Lower leg skin (tissue), 4 donors: ENCODE data around the gene SEMA3D. TPM values are rescaled to one million over a fixed set of nuclear protein-coding genes. Genes with fewer than 3 reads are reported as not detected.

Experiments used
- DNase-seq, 2 donors: peaks; one replicate each; pipeline ENCODE4 v3.0.0-alpha.2; 2019; ENCODE audit warnings: low spot score in 2 of 2
- H3K4me3 ChIP-seq: fragments of 200-600 bp; sonication (generic); 2 replicates; pipeline ENCODE4 v1.5.1; 2017; ENCODE audit warnings: mild to moderate bottlenecking, low read depth; ENCODE audit not compliant: poor library complexity, severe bottlenecking
- POLR2A ChIP-seq, 2 donors: fragments of 450-650 bp; IDR thresholded peaks; one replicate each; pipeline ENCODE4 v1.6.1; 2016 to 2017; ENCODE audit warnings: antibody characterized with exemption in 2 of 2, mild to moderate bottlenecking in 1 of 2, moderate library complexity in 1 of 2
- whole genome bisulfite sequencing, 2 donors: methylation state at CpG; one replicate each; pipeline ENCODE4 v1.1.5; 2018; 5-methylcytosine and 5-hydroxymethylcytosine counted together
- intact Hi-C: fragments of 100-400 bp; cut with DNase I; formaldehyde crosslinking; loops from one replicate; pipeline ENCODE4 v1.15.0; 2023; ENCODE audit warnings: low total_unique reads
- total RNA-seq, 4 donors: library from RNA; depleted of rRNA; stranded (reverse); fragments of >200 nt; gene quantifications; one replicate each; pipeline ENCODE4 v1.1.0, GENCODE V29; 2016
- TF ChIP-seq, protein P1 (sequence below), 3 donors: fragments of 450-650 bp; IDR thresholded peaks; one replicate each; pipeline ENCODE4 v1.5.1; 2016; ENCODE audit warnings: antibody characterized with exemption in 3 of 3, mild to moderate bottlenecking in 3 of 3, moderate library complexity in 2 of 3

Gene SEMA3D
- total RNA-seq, 4 donors from 2014 or later = 2.4 to 4.7 (median 2.7) TPM

DNA sequence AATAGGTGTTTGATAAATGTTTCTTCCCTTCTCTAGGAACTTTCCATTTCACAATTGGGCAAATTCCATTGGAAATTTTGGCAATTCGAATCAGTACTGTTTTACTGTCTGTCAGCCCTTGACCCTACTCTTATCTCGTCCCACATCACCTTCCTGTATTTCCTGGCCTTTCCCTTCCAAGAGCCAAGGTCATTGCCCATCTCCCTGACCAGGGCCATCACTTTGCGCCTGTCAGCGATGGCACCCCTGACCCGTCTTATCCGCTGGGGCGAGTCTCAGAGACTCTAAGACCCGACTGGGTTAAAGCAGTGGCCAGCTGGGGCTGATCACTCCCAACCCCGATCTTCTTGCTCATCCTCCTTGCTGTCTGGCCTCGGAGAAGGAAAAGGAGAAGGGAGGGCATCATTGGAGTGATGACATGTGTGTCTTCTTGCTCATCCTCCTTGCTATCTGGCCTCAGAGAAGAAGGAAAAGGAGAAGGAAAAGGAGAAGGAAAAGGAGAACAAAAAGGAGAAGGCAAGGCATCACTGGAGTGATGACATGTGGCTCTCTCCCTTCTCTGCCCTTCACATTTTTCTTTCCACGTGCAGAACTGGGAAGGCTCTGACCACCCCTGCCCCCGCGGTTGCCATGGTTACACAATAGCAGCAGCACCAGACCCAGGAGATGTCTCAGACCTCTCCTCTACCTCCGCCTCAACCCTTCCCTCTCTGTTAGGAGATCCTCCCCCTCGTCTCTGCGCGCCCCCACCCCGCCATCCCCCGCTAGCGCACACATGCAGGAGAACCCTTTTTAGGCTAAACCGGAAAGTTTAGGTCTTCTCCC, 2.0 kb downstream of the SEMA3D start:
- H3K4me3 ChIP-seq = no peak overlapping the region
- 32% methylated on average over 21 of the region's 21 CpGs for WGBS, 2 donors
- peak; percentile 21 to 89 for DNase-seq
- no peak for TF ChIP-seq POLR2A (IDR thresholded peaks at IDR 0.05)
- intact Hi-C loops = no loop called here

DNA sequence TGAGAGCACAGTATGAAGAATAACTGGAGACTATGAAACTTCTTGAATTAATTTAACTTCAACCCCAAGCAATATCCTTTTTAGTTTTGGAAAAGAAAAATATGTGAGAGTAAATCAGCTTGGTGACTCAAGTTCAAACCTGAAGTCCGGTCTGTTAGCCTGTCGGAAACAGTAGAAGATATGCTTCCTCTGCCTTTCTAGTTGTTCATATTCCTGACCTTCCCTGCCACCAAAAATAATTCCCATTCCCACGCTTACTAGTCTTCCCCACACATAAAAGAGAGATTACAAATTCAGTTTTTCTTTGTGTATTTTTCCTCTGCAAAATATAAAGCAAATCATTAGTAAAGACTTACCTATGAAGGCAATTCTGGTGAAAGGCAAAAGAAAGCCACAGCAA, 3.6 kb downstream of the SEMA3D start:
- intact Hi-C loops = no loop called here
- no peak for DNase-seq
- TF ChIP-seq, protein P1, sequence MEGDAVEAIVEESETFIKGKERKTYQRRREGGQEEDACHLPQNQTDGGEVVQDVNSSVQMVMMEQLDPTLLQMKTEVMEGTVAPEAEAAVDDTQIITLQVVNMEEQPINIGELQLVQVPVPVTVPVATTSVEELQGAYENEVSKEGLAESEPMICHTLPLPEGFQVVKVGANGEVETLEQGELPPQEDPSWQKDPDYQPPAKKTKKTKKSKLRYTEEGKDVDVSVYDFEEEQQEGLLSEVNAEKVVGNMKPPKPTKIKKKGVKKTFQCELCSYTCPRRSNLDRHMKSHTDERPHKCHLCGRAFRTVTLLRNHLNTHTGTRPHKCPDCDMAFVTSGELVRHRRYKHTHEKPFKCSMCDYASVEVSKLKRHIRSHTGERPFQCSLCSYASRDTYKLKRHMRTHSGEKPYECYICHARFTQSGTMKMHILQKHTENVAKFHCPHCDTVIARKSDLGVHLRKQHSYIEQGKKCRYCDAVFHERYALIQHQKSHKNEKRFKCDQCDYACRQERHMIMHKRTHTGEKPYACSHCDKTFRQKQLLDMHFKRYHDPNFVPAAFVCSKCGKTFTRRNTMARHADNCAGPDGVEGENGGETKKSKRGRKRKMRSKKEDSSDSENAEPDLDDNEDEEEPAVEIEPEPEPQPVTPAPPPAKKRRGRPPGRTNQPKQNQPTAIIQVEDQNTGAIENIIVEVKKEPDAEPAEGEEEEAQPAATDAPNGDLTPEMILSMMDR (IDR thresholded peaks at IDR 0.05) = no peak
- TF ChIP-seq POLR2A (IDR thresholded peaks at IDR 0.05) = no peak
- H3K4me3 ChIP-seq = no peak overlapping the region
- WGBS, 2 donors = 78 to 88% methylated on average over 3 of the region's 3 CpGs

DNA sequence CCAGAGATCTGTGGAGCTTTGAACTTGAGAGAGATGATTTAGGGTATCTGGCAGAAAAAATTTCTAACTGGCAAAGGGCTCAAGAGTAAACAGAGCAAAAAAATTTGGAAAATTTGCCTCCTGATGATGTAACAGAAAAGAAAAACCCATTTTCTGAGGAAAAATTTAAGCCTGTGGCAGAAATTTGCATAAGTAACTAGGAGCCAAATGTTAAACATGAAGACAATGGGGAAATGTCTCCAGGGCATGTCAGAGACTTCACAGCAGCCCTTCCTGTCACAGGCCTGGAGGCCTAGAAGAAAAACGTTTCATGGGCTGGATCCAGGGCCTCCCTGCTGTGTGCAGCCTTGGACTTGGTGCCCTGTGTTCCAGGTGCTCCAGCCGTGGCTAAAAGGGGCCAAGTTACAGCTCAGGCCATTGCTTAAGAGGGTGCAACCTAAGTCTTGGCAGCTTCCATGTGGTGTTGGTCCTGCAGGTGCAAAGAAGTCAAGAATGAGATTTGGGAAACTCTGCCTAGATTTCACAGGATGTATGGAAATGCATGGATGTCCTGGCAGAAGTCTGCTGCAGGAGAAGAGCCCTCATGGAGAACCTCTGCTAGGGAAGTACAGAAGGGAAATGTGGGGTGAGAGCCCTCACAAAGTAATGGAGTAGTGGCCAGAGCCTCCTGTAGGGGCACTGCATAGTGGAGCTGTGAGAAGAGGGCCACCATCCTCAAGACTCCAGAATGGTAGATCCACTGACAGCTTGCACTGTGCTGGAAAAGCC, 8.1 kb downstream of the SEMA3D start:
- H3K4me3 ChIP-seq = no peak overlapping the region
- 42 to 44% methylated on average over 2 of the region's 2 CpGs for WGBS, 2 donors
- DNase-seq = no peak
- TF ChIP-seq, protein P1 (IDR thresholded peaks at IDR 0.05) = no peak
- TF ChIP-seq POLR2A (IDR thresholded peaks at IDR 0.05) = no peak
- intact Hi-C loops = no loop called here

DNA sequence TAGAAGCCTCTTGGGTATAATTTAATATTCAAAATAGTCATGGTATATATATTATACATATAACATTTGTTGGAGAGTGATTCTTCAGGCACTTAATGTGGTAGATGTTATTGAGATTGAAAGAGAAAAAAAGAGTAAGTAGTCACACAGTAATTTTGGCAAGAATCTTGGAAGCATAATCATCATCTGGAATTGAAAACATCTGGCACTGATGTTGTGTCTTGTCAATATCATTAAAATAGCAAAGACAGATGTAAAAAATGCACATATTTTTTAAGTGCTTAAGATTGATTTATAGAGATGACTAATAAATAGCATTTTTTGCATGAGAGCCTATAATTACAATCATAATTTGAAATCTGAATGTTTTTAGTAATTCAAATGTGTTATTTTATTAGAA, 9.5 kb downstream of the SEMA3D start:
- TF ChIP-seq, protein P1 (IDR thresholded peaks at IDR 0.05) = no peak
- no peak for TF ChIP-seq POLR2A (IDR thresholded peaks at IDR 0.05)
- no peak overlapping the region for H3K4me3 ChIP-seq
- intact Hi-C loops = no loop called here
- no peak for DNase-seq

DNA sequence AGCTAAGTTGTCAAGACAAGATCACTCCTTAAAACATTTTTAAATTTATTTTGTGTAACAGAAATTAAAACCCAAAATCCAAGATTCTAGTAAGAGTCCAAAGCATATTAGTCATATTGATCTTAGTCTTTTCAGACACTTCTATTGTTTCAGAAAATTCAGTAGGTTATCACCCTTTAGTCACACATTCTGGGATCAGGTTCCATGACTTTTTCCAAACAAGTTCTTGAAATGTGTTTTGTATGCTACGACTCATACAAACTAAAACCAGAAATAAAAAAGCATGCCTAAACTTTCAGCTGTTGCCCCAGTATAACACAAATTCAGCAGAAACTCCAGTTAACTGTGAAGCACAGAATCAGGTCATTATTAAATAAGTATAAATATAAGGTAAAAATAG, 10.7 kb downstream of the SEMA3D start:
- TF ChIP-seq, protein P1 (IDR thresholded peaks at IDR 0.05) = no peak
- intact Hi-C loops = no loop called here
- 64 to 68% methylated on average over 1 of the region's 1 CpG for WGBS, 2 donors
- DNase-seq = no peak
- H3K4me3 ChIP-seq = no peak overlapping the region

DNA sequence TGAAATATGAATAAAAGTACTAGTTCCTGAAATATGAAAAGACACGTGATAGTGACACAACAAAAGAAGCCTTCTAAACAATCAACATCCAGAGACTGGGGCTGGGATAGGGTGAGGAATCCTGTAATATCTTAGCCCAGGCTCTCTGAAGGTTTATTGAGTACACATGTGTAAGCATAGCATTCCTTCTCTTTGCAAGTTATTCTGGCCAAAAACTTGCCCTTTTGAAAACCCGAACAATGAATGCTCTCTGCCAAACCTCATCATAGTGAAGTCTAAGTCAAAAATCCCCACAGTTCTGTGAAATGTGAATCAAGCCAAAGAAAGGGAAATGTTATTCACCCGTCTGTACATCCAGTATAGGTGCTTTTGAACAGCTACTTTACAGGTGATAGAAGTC, 11.6 kb downstream of the SEMA3D start:
- TF ChIP-seq, protein P1 (IDR thresholded peaks at IDR 0.05) = no peak
- TF ChIP-seq POLR2A (IDR thresholded peaks at IDR 0.05) = no peak
- 35 to 36% methylated on average over 3 of the region's 3 CpGs for WGBS, 2 donors
- intact Hi-C loops = no loop called here
- no peak for DNase-seq
- no peak overlapping the region for H3K4me3 ChIP-seq
